RWPE2 (cell line): ENCODE results near the gene NUDT3.

Experiments used
- ATAC-seq: fragments of 200-7000 bp; cut with Tn5 transposase; 3 replicates; pipeline ENCODE4 v1.9.1; 2021; ENCODE audit warnings: low read depth
- DNase-seq: peaks from one replicate; pipeline ENCODE4 v3.0.0-alpha.2; 2020; ENCODE audit warnings: low spot score
- H3K27ac ChIP-seq: fragments of 450-650 bp; 2 replicates; pipeline ENCODE4 v1.5.1; 2017; ENCODE audit warnings: mild to moderate bottlenecking; ENCODE audit not compliant: poor library complexity, severe bottlenecking
- H3K27me3 ChIP-seq: fragments of 250-450 bp; sonication (Bioruptor Pico); 2 replicates; pipeline ENCODE4 v1.5.1; 2021; ENCODE audit warnings: mild to moderate bottlenecking, moderate library complexity; ENCODE audit not compliant: insufficient read depth, poor library complexity, severe bottlenecking
- H3K36me3 ChIP-seq: fragments of 250-450 bp; sonication (Bioruptor Pico); 2 replicates; pipeline ENCODE4 v1.5.1; 2020; ENCODE audit warnings: low read depth, mild to moderate bottlenecking, moderate library complexity
- H3K4me1 ChIP-seq: fragments of 250-450 bp; sonication (Bioruptor Pico); 2 replicates; pipeline ENCODE4 v1.5.1; 2021; ENCODE audit warnings: mild to moderate bottlenecking, moderate library complexity; ENCODE audit not compliant: insufficient read depth, poor library complexity, severe bottlenecking
- H3K4me3 ChIP-seq: fragments of 250-450 bp; sonication (Bioruptor Pico); 2 replicates; pipeline ENCODE4 v1.5.1; 2021; ENCODE audit warnings: mild to moderate bottlenecking, moderate library complexity; ENCODE audit not compliant: severe bottlenecking
- H3K9me3 ChIP-seq: fragments of 250-450 bp; sonication (Bioruptor Pico); 2 replicates; pipeline ENCODE4 v1.5.1; 2021; ENCODE audit warnings: mild to moderate bottlenecking, moderate library complexity; ENCODE audit not compliant: severe bottlenecking
- CTCF ChIP-seq: fragments of 450-650 bp; IDR thresholded peaks from one replicate; pipeline ENCODE4 v1.5.1; 2017; ENCODE audit warnings: mild to moderate bottlenecking, moderate library complexity; ENCODE audit not compliant: poor library complexity, severe bottlenecking

The NUDT3 gene

DNA sequence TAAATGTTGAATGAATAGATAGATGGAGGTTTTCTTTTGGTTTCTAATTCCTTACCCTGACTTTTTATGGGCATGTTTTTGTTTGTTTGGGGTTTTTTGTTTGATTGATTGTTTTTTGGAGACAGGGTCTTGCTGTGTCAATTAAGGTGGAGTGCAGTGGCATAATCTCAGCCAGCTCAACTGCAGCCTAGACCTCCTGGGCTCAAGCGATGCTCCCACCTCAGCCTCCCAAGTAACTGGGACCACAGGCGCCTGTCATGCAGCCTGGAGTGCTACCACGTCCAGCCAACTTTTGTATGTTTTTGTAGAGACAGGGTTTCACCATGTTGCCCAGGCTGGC is 1.5 kb upstream of the NUDT3 start:
- H3K27ac ChIP-seq, result no peak overlapping the region
- no peak overlapping the region for H3K4me3 ChIP-seq
- H3K27me3 ChIP-seq, result no peaks in the 10 kb centered on the region
- DNase-seq (no peak), ATAC-seq (no peak)
- no peak for TF ChIP-seq CTCF
- H3K36me3 ChIP-seq, result peaks cover 2% of the 10 kb centered on the region; the same call in 1 of the 2 replicates
- H3K4me1 ChIP-seq, result peaks cover 5% of the 10 kb centered on the region
- no peaks in the 10 kb centered on the region for H3K9me3 ChIP-seq

GRCh38 chr6:34393191-34393965 is 909 bp upstream of the NUDT3 start:
- Histone ChIP-seq H3K27me3 (no peaks in the 10 kb centered on the region), H3K4me3 (peak overlapping the region; percentile 95), H3K9me3 (no peaks in the 10 kb centered on the region), H3K36me3 (peaks cover 2% of the 10 kb centered on the region; the same call in 1 of the 2 replicates), H3K4me1 (peaks cover 5% of the 10 kb centered on the region), H3K27ac (no peak overlapping the region)
- no peak for ATAC-seq
- DNase-seq, result no peak
- no peak for TF ChIP-seq CTCF

- H3K4me1 ChIP-seq, result peaks cover 5% of the 10 kb centered on the region
- peak; percentile 40 for ATAC-seq
- peak; percentile 61 for DNase-seq
Observed at GRCh38 chr6:34391786-34392496, 528 bp downstream of the NUDT3 start.

GRCh38 chr6:34391473-34391785 is 1.0 kb downstream of the NUDT3 start:
- no peak for TF ChIP-seq CTCF
- H3K27me3 ChIP-seq, result no peaks in the 10 kb centered on the region
- ATAC-seq, result no peak
- DNase-seq, result no peak
- H3K9me3 ChIP-seq, result no peaks in the 10 kb centered on the region
- peaks cover 5% of the 10 kb centered on the region for H3K4me1 ChIP-seq
- peak overlapping the region; percentile 95 for H3K4me3 ChIP-seq
- H3K36me3 ChIP-seq, result peaks cover 2% of the 10 kb centered on the region; the same call in 1 of the 2 replicates
- peak overlapping the region; percentile 84 for H3K27ac ChIP-seq

More at GRCh38 chr6:34391786-34392496, 528 bp downstream of the NUDT3 start:
- Histone ChIP-seq H3K27me3 (no peaks in the 10 kb centered on the region), H3K4me3 (peak overlapping the region; percentile 95), H3K36me3 (peaks cover 2% of the 10 kb centered on the region; the same call in 1 of the 2 replicates), H3K9me3 (no peaks in the 10 kb centered on the region), H3K27ac (peak overlapping the region; percentile 84)
- TF ChIP-seq CTCF, result no peak
